Activated CD8-positive, alpha-beta T cell treated with anti-CD3 and anti-CD28 coated beads, Interleukin-2, amount 10 ng/mL, durations not matched to agents 7 days and 5 days (primary cell): ENCODE data around the gene CREB3L4. TPM values are rescaled to one million over a fixed set of nuclear protein-coding genes. Genes with fewer than 3 reads are reported as not detected.

Experiments used
- ATAC-seq: fragments of 150-1000 bp; cut with Tn5 transposase; one replicate; pipeline ENCODE4 v1.10.0; 2021; ENCODE audit warnings: moderate library complexity
- CTCF ChIA-PET: fragments of 350-600 bp; sonication (Branson Sonifier 250); formaldehyde crosslinking; loops from one replicate; lab custom pipeline; 2021; ENCODE audit warnings: antibody characterized with exemption; lab: Charles Lee
- POLR2A ChIA-PET: fragments of 350-600 bp; sonication (Branson Sonifier 250); formaldehyde crosslinking; loops from one replicate; lab custom pipeline; 2021; ENCODE audit warnings: antibody characterized with exemption; lab: Charles Lee
- DNase-seq: peaks from one replicate; pipeline ENCODE4 v3.0.0-alpha.2; 2020
- H3K27ac Mint-ChIP-seq: one replicate; pipeline ENCODE4 v1.8.0; 2021; ENCODE audit warnings: mild to moderate bottlenecking, mixed read lengths
- H3K27me3 Mint-ChIP-seq: one replicate; pipeline ENCODE4 v1.8.0; 2021; ENCODE audit warnings: low read depth, mixed read lengths
- H3K36me3 Mint-ChIP-seq: one replicate; pipeline ENCODE4 v1.8.0; 2021; ENCODE audit warnings: low read depth, mixed read lengths
- H3K4me1 Mint-ChIP-seq: one replicate; pipeline ENCODE4 v1.8.0; 2021; ENCODE audit warnings: low read depth, mixed read lengths
- H3K4me3 Mint-ChIP-seq: one replicate; pipeline ENCODE4 v1.8.0; 2021; ENCODE audit warnings: mild to moderate bottlenecking, mixed read lengths
- H3K9me3 Mint-ChIP-seq: one replicate; pipeline ENCODE4 v1.8.0; 2022; ENCODE audit warnings: mixed read lengths; ENCODE audit not compliant: insufficient read depth
- microRNA-seq: library from miRNA; unstranded; fragments of <30 nt; microRNA quantifications from one replicate; pipeline ENCODE4 v1.2.0, GENCODE V29; 2022
- total RNA-seq, 2 experiments: library from RNA; stranded (reverse); gene quantifications; one replicate each; pipeline ENCODE4 v1.2.3, GENCODE V29; 2021

The CREB3L4 gene
- total RNA-seq, 2 experiments from 2014 or later: 5.7 to 9.0 TPM

DNA sequence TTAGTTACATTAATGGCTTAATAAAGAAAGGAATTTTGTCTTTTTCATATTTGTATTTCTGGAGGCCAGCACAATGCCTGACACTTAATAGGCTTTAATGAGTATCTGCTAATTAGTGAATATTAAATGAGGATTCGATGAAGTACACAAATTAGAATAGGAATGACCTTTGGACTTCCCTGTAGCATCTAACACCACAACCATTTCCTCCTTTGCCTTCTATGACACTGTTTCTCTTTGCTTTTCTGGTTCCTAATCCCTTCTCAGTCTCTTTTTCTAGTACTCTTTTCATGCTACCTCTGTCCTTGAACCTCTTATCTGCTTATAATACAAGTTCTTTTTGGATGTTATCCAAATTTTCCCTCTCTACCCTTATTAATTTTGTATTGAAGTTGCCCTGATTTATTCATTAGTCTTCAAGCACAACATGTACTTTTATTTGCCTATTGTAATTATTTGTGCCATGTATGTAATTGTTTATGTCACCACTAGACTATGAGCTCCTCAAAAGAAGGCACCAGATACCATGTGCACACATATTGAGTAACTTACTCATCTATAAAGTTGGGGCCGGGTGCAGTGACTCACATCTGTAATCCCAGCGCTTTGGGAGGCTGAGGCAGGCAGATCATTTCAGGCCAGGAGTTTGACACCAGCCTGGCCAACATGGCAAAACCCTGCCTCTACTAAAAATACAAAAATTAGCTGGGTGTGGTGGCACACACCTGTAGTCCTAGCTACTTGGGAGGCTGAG lies 46.6 kb downstream of the CREB3L4 start:
- ATAC-seq (no peak), DNase-seq (no peak)
- H3K36me3 Mint-ChIP-seq: no peaks in the 10 kb centered on the region
- no peak overlapping the region for H3K4me3 Mint-ChIP-seq
- no peaks in the 10 kb centered on the region for H3K27me3 Mint-ChIP-seq
- ChIA-PET POLR2A (no interaction called here), CTCF (no interaction called here)
- no peak overlapping the region for H3K27ac Mint-ChIP-seq
- H3K4me1 Mint-ChIP-seq: no peaks in the 10 kb centered on the region
- H3K9me3 Mint-ChIP-seq: no peaks in the 10 kb centered on the region

- H3K27ac Mint-ChIP-seq: no peak overlapping the region
- ATAC-seq (no peak), DNase-seq (no peak)
- H3K27me3 Mint-ChIP-seq: no peaks in the 10 kb centered on the region
- POLR2A ChIA-PET: no interaction called here
- H3K9me3 Mint-ChIP-seq: no peaks in the 10 kb centered on the region
- CTCF ChIA-PET: no interaction called here
- H3K36me3 Mint-ChIP-seq: no peaks in the 10 kb centered on the region
- H3K4me1 Mint-ChIP-seq: no peaks in the 10 kb centered on the region
- no peak overlapping the region for H3K4me3 Mint-ChIP-seq
Observed at GRCh38 chr1:154019269-154019668, 51.6 kb downstream of the CREB3L4 start.

DNA sequence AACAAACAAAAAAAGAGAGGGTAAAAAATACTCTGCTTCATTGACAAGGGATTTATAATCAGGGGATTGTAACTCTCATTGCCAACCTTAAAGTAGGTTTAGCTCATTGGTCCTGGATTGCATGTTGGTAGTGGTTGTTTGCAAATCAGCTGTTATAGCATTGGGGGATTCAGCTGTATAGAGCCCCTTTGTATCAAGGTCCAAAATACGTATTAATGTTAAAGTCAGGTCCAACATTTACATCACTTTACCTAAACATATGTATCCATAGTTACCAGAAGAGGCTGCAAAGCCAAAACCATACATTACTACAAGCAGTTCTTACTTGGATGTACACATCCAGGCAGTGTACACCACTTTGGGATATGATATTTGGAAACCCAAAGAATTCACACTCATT lies 52.2 kb downstream of the CREB3L4 start:
- ChIA-PET POLR2A (no interaction called here), CTCF (no interaction called here)
- no peak for DNase-seq
- no peak overlapping the region for H3K4me3 Mint-ChIP-seq
- H3K4me1 Mint-ChIP-seq: no peaks in the 10 kb centered on the region
- no peaks in the 10 kb centered on the region for H3K9me3 Mint-ChIP-seq
- no peak overlapping the region for H3K27ac Mint-ChIP-seq
- no peak for ATAC-seq
- H3K27me3 Mint-ChIP-seq: no peaks in the 10 kb centered on the region
- no peaks in the 10 kb centered on the region for H3K36me3 Mint-ChIP-seq

Small RNA genes within 50 kb of the gene (microRNA-seq; reads per million reads assigned to microRNA genes)
- not detected for gene MIR6737

Other genes with a start within 250 kb of the CREB3L4 start
- 10 to 100 TPM; 53.7 to 54.5 TPM for gene INTS3, start 239.9 kb upstream of the CREB3L4 start, total RNA-seq
- 10 to 100 TPM; 41.1 to 50.1 TPM for gene SLC27A3, start 192.5 kb upstream of the CREB3L4 start, total RNA-seq
- gene GATAD2B, start 44.9 kb upstream of the CREB3L4 start, total RNA-seq: 10 to 100 TPM; 70.2 to 71.7 TPM
- gene DENND4B, start 21.2 kb upstream of the CREB3L4 start, total RNA-seq: 100 to 1,000 TPM; 140 to 143 TPM
- 100 to 1,000 TPM in 1 of 2 experiments, 10 to 100 TPM in 1; 85.1 to 104 TPM for gene CRTC2, start 9.3 kb upstream of the CREB3L4 start, total RNA-seq
- 10 to 100 TPM; 35.7 to 36.5 TPM for gene SLC39A1, start 4.4 kb upstream of the CREB3L4 start, total RNA-seq
- gene JTB, start 9.8 kb downstream of the CREB3L4 start, total RNA-seq: 100 to 1,000 TPM; 133 to 140 TPM
- 1 to 10 TPM; 5.2 to 6.5 TPM for gene RAB13, start 18.4 kb downstream of the CREB3L4 start, total RNA-seq
- 1,000 to 10,000 TPM; 1,866 to 2,104 TPM for gene RPS27, start 22.9 kb downstream of the CREB3L4 start, total RNA-seq
- gene NUP210L, start 187.2 kb downstream of the CREB3L4 start, total RNA-seq: under 1 TPM; 0.08 to 0.13 TPM
- 100 to 1,000 TPM; 856 to 880 TPM for gene TPM3, start 224.2 kb downstream of the CREB3L4 start, total RNA-seq
- not detected for gene CFAP141, start 238.4 kb downstream of the CREB3L4 start, total RNA-seq